ENCODE data around the gene SERPINA1.

Gene SERPINA1

GRCh38 chr14:94338023-94338422 lies 50.4 kb downstream of the SERPINA1 start:
- no peak for TF ChIP-seq CTCF (IDR thresholded peaks at IDR 0.05)
- DNase-seq (ENCODE audit: low spot score), result no peak
- no peak overlapping the region for H3K27ac ChIP-seq
- no peak overlapping the region for H3K4me3 ChIP-seq

- TF ChIP-seq CTCF (IDR thresholded peaks at IDR 0.05), result no peak
- no peak for DNase-seq (ENCODE audit: low spot score)
- Histone ChIP-seq H3K27ac (no peak overlapping the region), H3K4me3 (no peak overlapping the region)
Observed at GRCh38 chr14:94337274-94337673, 51.1 kb downstream of the SERPINA1 start.

GRCh38 chr14:94334872-94335271 lies 53.5 kb downstream of the SERPINA1 start:
- TF ChIP-seq CTCF (IDR thresholded peaks at IDR 0.05), result no peak
- H3K4me3 ChIP-seq, result no peak overlapping the region
- H3K27ac ChIP-seq, result no peak overlapping the region
- DNase-seq (ENCODE audit: low spot score), result no peak

GRCh38 chr14:94332587-94332986 lies 55.8 kb downstream of the SERPINA1 start:
- TF ChIP-seq CTCF (IDR thresholded peaks at IDR 0.05), result no peak
- no peak for DNase-seq (ENCODE audit: low spot score)
- H3K4me3 ChIP-seq, result no peak overlapping the region
- no peak overlapping the region for H3K27ac ChIP-seq

- Histone ChIP-seq H3K27ac (no peak overlapping the region), H3K4me3 (no peak overlapping the region)
- no peak for TF ChIP-seq CTCF (IDR thresholded peaks at IDR 0.05)
- DNase-seq (ENCODE audit: low spot score), result no peak
Observed at GRCh38 chr14:94332063-94332583, 56.3 kb downstream of the SERPINA1 start.

GRCh38 chr14:94331462-94331861 lies 56.9 kb downstream of the SERPINA1 start:
- no peak for DNase-seq (ENCODE audit: low spot score)
- no peak for TF ChIP-seq CTCF (IDR thresholded peaks at IDR 0.05)
- Histone ChIP-seq H3K27ac (no peak overlapping the region), H3K4me3 (no peak overlapping the region)

- Histone ChIP-seq H3K27ac (no peak overlapping the region), H3K4me3 (no peak overlapping the region)
- TF ChIP-seq CTCF (IDR thresholded peaks at IDR 0.05), result no peak
- no peak for DNase-seq (ENCODE audit: low spot score)
Observed at GRCh38 chr14:94330857-94331256, 57.5 kb downstream of the SERPINA1 start.
